ENCODE measurements around the gene AP2S1.
"Not testable (repeated sequence)": the region's sequence is repeated elsewhere in the genome, so short reads cannot be mapped to it uniquely, and the experiment has no call there.

The AP2S1 gene

DNA sequence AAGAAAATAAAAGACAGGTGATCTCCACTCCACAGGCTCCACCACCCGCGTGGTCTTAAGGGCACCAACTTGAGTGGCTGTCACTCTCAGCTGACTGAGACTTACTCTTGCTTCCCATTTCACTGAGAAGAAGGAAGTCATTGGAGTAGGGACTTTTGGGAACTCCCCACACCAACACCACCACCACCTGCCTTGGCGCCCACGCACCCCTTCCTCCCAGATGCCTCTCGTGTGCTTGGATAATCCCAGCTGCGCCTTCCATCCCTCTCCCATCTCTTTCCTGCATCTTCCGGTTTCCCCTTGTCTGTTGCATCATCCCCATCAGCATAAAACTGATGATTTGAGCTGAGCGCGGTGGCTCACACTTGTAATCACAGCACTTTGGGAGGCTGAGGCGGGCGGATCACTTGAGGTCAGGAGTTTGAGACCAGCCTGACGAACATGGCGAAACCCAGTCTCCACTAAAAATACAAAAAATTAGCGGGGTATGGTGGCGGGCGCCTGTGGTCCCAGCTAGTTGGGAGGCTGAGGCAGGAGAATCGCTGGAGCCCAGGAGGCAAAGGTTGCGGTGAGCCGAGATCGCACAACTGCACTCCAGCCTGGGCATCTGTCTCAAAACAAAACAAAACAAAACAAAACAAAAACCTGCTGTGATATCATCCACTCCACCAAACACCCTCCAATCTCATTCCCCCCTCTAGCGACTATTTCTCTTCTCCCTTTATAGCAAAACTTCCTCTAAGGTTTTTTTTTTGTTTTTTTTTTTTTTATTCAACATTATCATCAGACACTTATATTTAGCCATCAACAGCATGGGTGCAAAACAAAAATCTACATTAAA is 25.5 kb downstream of the AP2S1 start:
- Histone ChIP-seq H3K79me2 (ENCODE audit: control insufficient read depth, low read length) (no peaks in the 10 kb centered on the region), H3K4me2 (ENCODE audit: low read length) (peak overlapping the region; percentile 60)

DNA sequence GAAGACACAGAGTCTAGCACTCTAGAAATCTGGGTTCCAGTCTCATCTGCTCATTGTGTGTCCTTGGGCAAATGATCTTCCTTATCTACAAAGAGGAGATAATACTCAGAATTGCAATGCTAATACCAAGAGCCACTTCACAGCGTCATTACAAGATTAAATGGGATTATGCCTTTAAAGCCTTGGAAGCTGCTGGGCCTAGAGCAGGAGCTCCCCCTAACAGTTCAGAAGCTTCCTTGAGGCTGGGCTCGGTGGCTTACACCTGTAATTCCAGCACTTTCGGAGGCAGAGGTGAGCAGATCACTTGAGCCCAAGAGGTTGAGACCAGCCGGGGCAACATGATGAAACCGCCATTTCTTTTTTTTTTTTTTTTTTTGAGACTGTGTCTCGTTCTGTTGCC is 27.6 kb downstream of the AP2S1 start:
- no peaks in the 10 kb centered on the region for H3K36me3 ChIP-seq (ENCODE audit: control insufficient read depth, low read length)
- no peaks in the 10 kb centered on the region for H3K27me3 ChIP-seq (ENCODE audit: control insufficient read depth, low read length)
- H3K9me2 ChIP-seq (replicated peaks; ENCODE audit: control insufficient read depth, low read length) = no peaks in the 10 kb centered on the region
- no peak overlapping the region for H3K4me3 ChIP-seq (ENCODE audit: low read length)
- no peaks in the 10 kb centered on the region for H4K20me1 ChIP-seq (ENCODE audit: control insufficient read depth, insufficient read depth, low read depth, low read length)
- no peak overlapping the region for H3K27ac ChIP-seq (ENCODE audit: low read depth, low read length)
- H3K9me3 ChIP-seq (ENCODE audit: control insufficient read depth, insufficient read depth, low read length) = no peaks in the 10 kb centered on the region
- no peaks in the 10 kb centered on the region for H3K79me2 ChIP-seq (ENCODE audit: control insufficient read depth, low read length)
- peaks cover 48% of the 10 kb centered on the region for H3K4me1 ChIP-seq (ENCODE audit: control insufficient read depth, low read length)
- TF ChIP-seq EZH2phosphoT487 (IDR thresholded peaks at IDR 0.05; ENCODE audit: borderline replicate concordance, low read length) = no peak
- TF ChIP-seq, protein P1, sequence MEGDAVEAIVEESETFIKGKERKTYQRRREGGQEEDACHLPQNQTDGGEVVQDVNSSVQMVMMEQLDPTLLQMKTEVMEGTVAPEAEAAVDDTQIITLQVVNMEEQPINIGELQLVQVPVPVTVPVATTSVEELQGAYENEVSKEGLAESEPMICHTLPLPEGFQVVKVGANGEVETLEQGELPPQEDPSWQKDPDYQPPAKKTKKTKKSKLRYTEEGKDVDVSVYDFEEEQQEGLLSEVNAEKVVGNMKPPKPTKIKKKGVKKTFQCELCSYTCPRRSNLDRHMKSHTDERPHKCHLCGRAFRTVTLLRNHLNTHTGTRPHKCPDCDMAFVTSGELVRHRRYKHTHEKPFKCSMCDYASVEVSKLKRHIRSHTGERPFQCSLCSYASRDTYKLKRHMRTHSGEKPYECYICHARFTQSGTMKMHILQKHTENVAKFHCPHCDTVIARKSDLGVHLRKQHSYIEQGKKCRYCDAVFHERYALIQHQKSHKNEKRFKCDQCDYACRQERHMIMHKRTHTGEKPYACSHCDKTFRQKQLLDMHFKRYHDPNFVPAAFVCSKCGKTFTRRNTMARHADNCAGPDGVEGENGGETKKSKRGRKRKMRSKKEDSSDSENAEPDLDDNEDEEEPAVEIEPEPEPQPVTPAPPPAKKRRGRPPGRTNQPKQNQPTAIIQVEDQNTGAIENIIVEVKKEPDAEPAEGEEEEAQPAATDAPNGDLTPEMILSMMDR (IDR thresholded peaks at IDR 0.05; ENCODE audit: low read depth, low read length, poor library complexity, severe bottlenecking) = no peak
- no peak overlapping the region for H3K4me2 ChIP-seq (ENCODE audit: low read length)
- peaks cover 4% of the 10 kb centered on the region; the same call in 1 of the 2 replicates for H3F3A ChIP-seq (ENCODE audit: control insufficient read depth, insufficient read depth)

More for the DNA sequence above, 25.5 kb downstream of the AP2S1 start:
- Histone ChIP-seq H3K9me3 (ENCODE audit: control insufficient read depth, insufficient read depth, low read length) (no peaks in the 10 kb centered on the region), H3K9me2 (replicated peaks; ENCODE audit: control insufficient read depth, low read length) (no peaks in the 10 kb centered on the region), H3K4me3 (ENCODE audit: low read length) (peak overlapping the region; percentile 52), H4K20me1 (ENCODE audit: control insufficient read depth, insufficient read depth, low read depth, low read length) (no peaks in the 10 kb centered on the region), H3F3A (ENCODE audit: control insufficient read depth, insufficient read depth) (peaks cover 4% of the 10 kb centered on the region; the same call in 1 of the 2 replicates), H3K36me3 (ENCODE audit: control insufficient read depth, low read length) (no peaks in the 10 kb centered on the region), H3K27ac (ENCODE audit: low read depth, low read length) (peak overlapping the region; percentile 45), H3K27me3 (ENCODE audit: control insufficient read depth, low read length) (no peaks in the 10 kb centered on the region), H3K4me1 (ENCODE audit: control insufficient read depth, low read length) (peaks cover 48% of the 10 kb centered on the region)
- TF ChIP-seq EZH2phosphoT487 (IDR thresholded peaks at IDR 0.05; ENCODE audit: borderline replicate concordance, low read length) = no peak
- TF ChIP-seq, protein P1 (IDR thresholded peaks at IDR 0.05; ENCODE audit: low read depth, low read length, poor library complexity, severe bottlenecking) = peak; percentile 11

DNA sequence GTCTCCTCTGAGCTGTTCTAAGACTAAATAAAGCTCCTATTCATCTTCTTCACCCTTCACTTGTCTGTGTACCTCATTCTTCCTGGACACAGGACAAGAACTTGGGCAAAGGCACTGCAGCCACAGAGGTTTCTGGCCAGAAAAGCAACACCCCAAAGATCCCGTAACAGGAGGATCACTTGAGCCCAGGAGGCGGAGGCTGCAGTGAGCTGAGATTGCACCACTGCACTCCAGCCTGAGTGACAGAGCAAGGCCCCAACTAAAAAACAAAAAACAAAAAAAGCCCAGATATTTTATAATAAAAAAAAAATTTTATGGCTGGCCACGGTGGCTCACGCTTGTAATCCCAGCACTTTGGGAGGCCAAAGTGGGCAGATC is 28.2 kb downstream of the AP2S1 start:
- 0 out of 2 replicates have a peak overlapping the region, but pooled peaks have one; percentile 55 for H3K4me2 ChIP-seq (ENCODE audit: low read length)
- H3K27ac ChIP-seq (ENCODE audit: low read depth, low read length) = peak overlapping the region; percentile 49
- peaks cover 48% of the 10 kb centered on the region for H3K4me1 ChIP-seq (ENCODE audit: control insufficient read depth, low read length)
- H3K9me2 ChIP-seq (replicated peaks; ENCODE audit: control insufficient read depth, low read length); H3K27me3 ChIP-seq (ENCODE audit: control insufficient read depth, low read length); H3K36me3 ChIP-seq (ENCODE audit: control insufficient read depth, low read length); H3K4me3 ChIP-seq (ENCODE audit: low read length); H3K79me2 ChIP-seq (ENCODE audit: control insufficient read depth, low read length); H3K9me3 ChIP-seq (ENCODE audit: control insufficient read depth, insufficient read depth, low read length); H3F3A ChIP-seq (ENCODE audit: control insufficient read depth, insufficient read depth); H4K20me1 ChIP-seq (ENCODE audit: control insufficient read depth, insufficient read depth, low read depth, low read length): not testable (repeated sequence)

All from DOHH2 (cell line).